ENCODE data around the gene GPR85. TPM values are rescaled to one million over a fixed set of nuclear protein-coding genes. Genes with fewer than 3 reads are reported as not detected.

Gene GPR85
- total and polyA plus RNA-seq, 10 of the 15 experiments (the other 5 are each of a cell fraction or from before 2014, with no cell fraction given): 0.05 to 0.38 TPM; not detected in 8

GRCh38 chr7:113118074-113118959, 31.7 kb upstream of the GPR85 start, which contains the start of gene SMIM30 (continued):
- no peak for TF ChIP-seq ZNF592 (IDR thresholded peaks at IDR 0.05)
- TF ChIP-seq PAX8 (IDR thresholded peaks at IDR 0.05): peak; percentile 98; the same call in 1 of the 2 replicates
- peak; percentile 78; the same call in 1 of the 2 replicates for TF ChIP-seq CHD2 (IDR thresholded peaks at IDR 0.05; ENCODE audit: borderline replicate concordance, low read depth, low read length)
- TF ChIP-seq PML (IDR thresholded peaks at IDR 0.05; ENCODE audit: low read length): peak; percentile 79; the same call in 1 of the 2 replicates
- no peak for TF ChIP-seq STAT1 (conservative IDR thresholded peaks at IDR 0.05)
- peak; percentile 39; the same call in 1 of the 2 replicates for TF ChIP-seq ATF7 (IDR thresholded peaks at IDR 0.05; ENCODE audit: low read depth)
- TF ChIP-seq HDAC6 (IDR thresholded peaks at IDR 0.05; ENCODE audit: unreplicated experiment): no peak
- TF ChIP-seq MEF2A (IDR thresholded peaks at IDR 0.05; ENCODE audit: insufficient read depth, low read depth, low read length): peak; percentile 59; the same call in 1 of the 2 replicates
- TF ChIP-seq, protein P1, sequence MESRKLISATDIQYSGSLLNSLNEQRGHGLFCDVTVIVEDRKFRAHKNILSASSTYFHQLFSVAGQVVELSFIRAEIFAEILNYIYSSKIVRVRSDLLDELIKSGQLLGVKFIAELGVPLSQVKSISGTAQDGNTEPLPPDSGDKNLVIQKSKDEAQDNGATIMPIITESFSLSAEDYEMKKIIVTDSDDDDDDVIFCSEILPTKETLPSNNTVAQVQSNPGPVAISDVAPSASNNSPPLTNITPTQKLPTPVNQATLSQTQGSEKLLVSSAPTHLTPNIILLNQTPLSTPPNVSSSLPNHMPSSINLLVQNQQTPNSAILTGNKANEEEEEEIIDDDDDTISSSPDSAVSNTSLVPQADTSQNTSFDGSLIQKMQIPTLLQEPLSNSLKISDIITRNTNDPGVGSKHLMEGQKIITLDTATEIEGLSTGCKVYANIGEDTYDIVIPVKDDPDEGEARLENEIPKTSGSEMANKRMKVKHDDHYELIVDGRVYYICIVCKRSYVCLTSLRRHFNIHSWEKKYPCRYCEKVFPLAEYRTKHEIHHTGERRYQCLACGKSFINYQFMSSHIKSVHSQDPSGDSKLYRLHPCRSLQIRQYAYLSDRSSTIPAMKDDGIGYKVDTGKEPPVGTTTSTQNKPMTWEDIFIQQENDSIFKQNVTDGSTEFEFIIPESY (IDR thresholded peaks at IDR 0.05): no peak
- TF ChIP-seq POLR2AphosphoS2 (IDR thresholded peaks at IDR 0.05; ENCODE audit: low read depth, low read length): no peak
- TF ChIP-seq MTA3 (IDR thresholded peaks at IDR 0.05; ENCODE audit: borderline replicate concordance, low read length): peak; percentile 59; the same call in 1 of the 2 replicates
- TF ChIP-seq KDM1A (IDR thresholded peaks at IDR 0.05; ENCODE audit: borderline replicate concordance): no peak
- TF ChIP-seq NBN (IDR thresholded peaks at IDR 0.05): peak; percentile 45; the same call in 1 of the 2 replicates
- peak; percentile 26; the same call in 1 of the 3 replicates for TF ChIP-seq POU2F2 (IDR thresholded peaks at IDR 0.05; ENCODE audit: borderline replicate concordance, low read depth, low read length)
- TF ChIP-seq SREBF1 (IDR thresholded peaks at IDR 0.05; ENCODE audit: low read length): 0 out of 2 replicates have a peak, but pooled peaks have one; percentile 52
- peak; percentile 75 for TF ChIP-seq POLR2AphosphoS5 (IDR thresholded peaks at IDR 0.05; ENCODE audit: low read length)
- no peak for TF ChIP-seq WRNIP1 (IDR thresholded peaks at IDR 0.05; ENCODE audit: borderline replicate concordance, low read depth, low read length)
- TF ChIP-seq GABPA (IDR thresholded peaks at IDR 0.05; ENCODE audit: low read depth): no peak
- TF ChIP-seq E2F8 (IDR thresholded peaks at IDR 0.05; ENCODE audit: low read depth, partially characterized antibody): no peak
- peak; percentile 16; the same call in 1 of the 2 replicates for TF ChIP-seq ATF3 (IDR thresholded peaks at IDR 0.05; ENCODE audit: borderline replicate concordance, extremely low read depth, low read depth, low read length)
